Measurements from ENCODE around the gene NPSR1. TPM values are rescaled to one million over a fixed set of nuclear protein-coding genes. Genes with fewer than 3 reads are reported as not detected.

Gene NPSR1
- total RNA-seq, 1 experiment from 2014 or later: not detected

DNA sequence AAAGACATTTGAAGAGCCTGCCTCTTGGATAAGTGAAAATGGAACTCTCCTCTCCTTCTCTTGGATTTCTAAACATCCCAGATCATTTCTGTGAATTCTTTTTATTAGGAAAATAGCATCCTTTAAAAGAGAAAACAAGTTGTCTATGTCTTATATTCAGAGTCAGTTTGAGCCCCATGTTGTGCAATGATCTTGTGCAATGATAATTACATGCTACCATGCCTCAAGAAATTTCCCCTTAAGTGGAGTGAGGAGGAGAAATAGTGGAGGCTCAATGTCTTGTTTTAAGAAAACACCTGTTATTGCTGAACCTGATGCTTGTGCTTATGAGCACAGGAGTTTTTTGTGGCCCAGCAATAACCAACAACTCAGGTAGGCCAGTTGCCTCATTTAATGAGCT lies 103.6 kb downstream of the NPSR1 start:
- no peaks in the 10 kb centered on the region for H4K20me1 ChIP-seq (ENCODE audit: control insufficient read depth, insufficient read depth, insufficient read length)
- no peak overlapping the region for H2BK5ac ChIP-seq (ENCODE audit: insufficient read length, low read length)
- no peak overlapping the region for H3K4me3 Mint-ChIP-seq
- H2BK20ac ChIP-seq (ENCODE audit: low read depth, low read length, poor library complexity, severe bottlenecking): no peak overlapping the region
- H3K9me3 Mint-ChIP-seq: no peaks in the 10 kb centered on the region
- no peaks in the 10 kb centered on the region for H3K4me1 ChIP-seq (ENCODE audit: insufficient read depth, low read length)
- no peaks in the 10 kb centered on the region for H3K79me1 ChIP-seq (ENCODE audit: insufficient read depth, low read depth, low read length, poor library complexity, severe bottlenecking)
- H3K27ac Mint-ChIP-seq: no peak overlapping the region
- no peaks in the 10 kb centered on the region for H3K36me3 Mint-ChIP-seq (ENCODE audit: insufficient read depth in 1 of 3, low read depth in 3 of 3)
- H3K9me3 ChIP-seq (ENCODE audit: control insufficient read depth, low read depth, low read length): no peaks in the 10 kb centered on the region
- H3K4me2 ChIP-seq (ENCODE audit: insufficient read depth, insufficient read length, low read length): no peak overlapping the region
- H3T11ph ChIP-seq (ENCODE audit: low read length): no peak overlapping the region
- H4K8ac ChIP-seq (replicated peaks; ENCODE audit: insufficient read length, low read depth, low read length): no peak overlapping the region
- H3K18ac ChIP-seq (ENCODE audit: insufficient read length, low read depth, low read length): no peak overlapping the region
- no peaks in the 10 kb centered on the region for H3K79me2 ChIP-seq (ENCODE audit: insufficient read depth, low read length)
- no peak overlapping the region for H2BK15ac ChIP-seq (ENCODE audit: low read depth, low read length)
- H3K23me2 ChIP-seq (ENCODE audit: insufficient read length, low read depth, low read length, poor library complexity, severe bottlenecking): no peaks in the 10 kb centered on the region
- H3K56ac ChIP-seq (ENCODE audit: insufficient read length, low read depth, low read length): no peak overlapping the region
- no peak overlapping the region for H3K4ac ChIP-seq (ENCODE audit: low read depth, low read length)
- H2BK12ac ChIP-seq (ENCODE audit: insufficient read length, low read depth, low read length): no peak overlapping the region
- no peaks in the 10 kb centered on the region for H3K27me3 ChIP-seq (ENCODE audit: insufficient read depth, low read length)
- H3K9ac ChIP-seq (ENCODE audit: extremely low read depth, insufficient read length, low read length): no peak overlapping the region
- H3K4me1 Mint-ChIP-seq: 0 out of 4 replicates have a peak, but pooled peaks cover 0 to 2% of the 10 kb centered on the region in 2 experiments
- H2AK5ac ChIP-seq (ENCODE audit: insufficient read length, low read length): no peak overlapping the region
- no peaks in the 10 kb centered on the region for H3K27me3 Mint-ChIP-seq (ENCODE audit: low read depth)
- no peak overlapping the region for H4K91ac ChIP-seq (ENCODE audit: insufficient read length, low read depth, low read length)
- no peak overlapping the region for H3K23ac ChIP-seq (ENCODE audit: insufficient read length, low read depth, low read length)
- no peak overlapping the region for H2AFZ ChIP-seq (ENCODE audit: low read length)
- no peak overlapping the region for H3K27ac ChIP-seq (ENCODE audit: insufficient read length, low read depth, low read length)
- TF ChIP-seq, protein P1, sequence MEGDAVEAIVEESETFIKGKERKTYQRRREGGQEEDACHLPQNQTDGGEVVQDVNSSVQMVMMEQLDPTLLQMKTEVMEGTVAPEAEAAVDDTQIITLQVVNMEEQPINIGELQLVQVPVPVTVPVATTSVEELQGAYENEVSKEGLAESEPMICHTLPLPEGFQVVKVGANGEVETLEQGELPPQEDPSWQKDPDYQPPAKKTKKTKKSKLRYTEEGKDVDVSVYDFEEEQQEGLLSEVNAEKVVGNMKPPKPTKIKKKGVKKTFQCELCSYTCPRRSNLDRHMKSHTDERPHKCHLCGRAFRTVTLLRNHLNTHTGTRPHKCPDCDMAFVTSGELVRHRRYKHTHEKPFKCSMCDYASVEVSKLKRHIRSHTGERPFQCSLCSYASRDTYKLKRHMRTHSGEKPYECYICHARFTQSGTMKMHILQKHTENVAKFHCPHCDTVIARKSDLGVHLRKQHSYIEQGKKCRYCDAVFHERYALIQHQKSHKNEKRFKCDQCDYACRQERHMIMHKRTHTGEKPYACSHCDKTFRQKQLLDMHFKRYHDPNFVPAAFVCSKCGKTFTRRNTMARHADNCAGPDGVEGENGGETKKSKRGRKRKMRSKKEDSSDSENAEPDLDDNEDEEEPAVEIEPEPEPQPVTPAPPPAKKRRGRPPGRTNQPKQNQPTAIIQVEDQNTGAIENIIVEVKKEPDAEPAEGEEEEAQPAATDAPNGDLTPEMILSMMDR (conservative IDR thresholded peaks at IDR 0.05): no peak
- no peak overlapping the region for H2BK120ac ChIP-seq (ENCODE audit: low read depth, low read length, poor library complexity, severe bottlenecking)
- no peak overlapping the region for H4K5ac ChIP-seq (ENCODE audit: insufficient read length, low read depth, low read length)
- H3K14ac ChIP-seq (ENCODE audit: insufficient read depth, low read length): no peak overlapping the region
- no peak for DNase-seq
